NOMO-1 treated with dmso at 0.1 percent for 144 hours (cell line): ENCODE data around the gene FAM20A.

Source experiments
- DNase-seq: peaks from one replicate; lab custom pipeline; 2025; ENCODE audit not compliant: unreplicated experiment; lab: John Stamatoyannopoulos, UW

The FAM20A gene

DNA sequence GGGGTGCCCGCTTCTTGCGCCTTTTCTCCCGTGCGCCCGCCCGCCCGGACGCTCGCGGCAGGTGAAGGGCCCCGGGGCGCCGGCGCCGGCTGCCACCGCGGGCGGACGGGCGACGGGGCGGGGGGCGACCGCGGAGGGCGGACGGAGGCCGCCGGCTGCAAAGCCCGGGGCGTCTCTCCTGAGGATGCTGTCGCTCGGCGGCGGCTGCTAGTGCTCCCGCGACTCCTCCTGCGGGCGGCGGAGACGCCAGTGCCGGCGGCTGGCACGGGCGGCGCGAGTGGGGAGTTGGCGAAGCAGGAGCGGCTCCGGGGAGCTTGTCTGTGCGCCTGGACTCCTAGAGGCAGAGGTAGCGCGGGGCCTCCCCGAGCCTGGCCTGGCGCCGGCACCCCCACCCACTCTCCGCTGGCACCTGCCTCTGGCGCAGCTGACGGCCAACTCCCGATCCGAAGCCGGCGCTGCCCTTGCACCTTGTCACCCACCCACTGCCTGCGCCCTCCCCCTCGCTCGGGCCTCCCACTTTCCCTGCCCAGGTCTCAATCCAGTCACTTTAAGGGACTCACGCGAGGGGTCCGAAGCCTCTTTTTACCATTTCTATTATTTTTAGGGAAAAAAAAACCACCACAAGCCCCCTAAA, at the start of gene FAM20A:
TSS of gene FAM20A (minus strand) at position 437 of the 634 bp plus-strand sequence. CDS start 701 bp downstream, outside the sequence.
- DNase-seq = no peak

- no peak for DNase-seq
These were observed 48.2 kb upstream of the FAM20A start for GRCh38 chr17:68649324-68649723.

GRCh38 chr17:68646626-68647526, 45.7 kb upstream of the FAM20A start:
- no peak for DNase-seq

DNA sequence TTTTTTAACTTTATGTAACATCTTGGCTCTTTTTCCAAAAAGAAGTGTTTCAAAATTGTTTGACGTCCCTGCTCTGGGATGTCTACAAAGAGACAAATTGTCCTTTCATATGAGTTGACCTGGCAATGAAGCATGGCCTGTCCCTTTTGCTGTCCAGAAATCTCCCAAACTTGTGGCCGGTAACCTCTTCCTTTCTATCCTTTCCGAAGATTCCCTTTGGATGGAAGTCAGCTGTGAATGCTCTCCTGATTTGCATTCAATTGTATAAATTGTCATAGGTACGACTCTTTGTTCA, 40.9 kb upstream of the FAM20A start:
- DNase-seq = no peak

GRCh38 chr17:68641276-68642117, 40.3 kb upstream of the FAM20A start:
- no peak for DNase-seq

DNA sequence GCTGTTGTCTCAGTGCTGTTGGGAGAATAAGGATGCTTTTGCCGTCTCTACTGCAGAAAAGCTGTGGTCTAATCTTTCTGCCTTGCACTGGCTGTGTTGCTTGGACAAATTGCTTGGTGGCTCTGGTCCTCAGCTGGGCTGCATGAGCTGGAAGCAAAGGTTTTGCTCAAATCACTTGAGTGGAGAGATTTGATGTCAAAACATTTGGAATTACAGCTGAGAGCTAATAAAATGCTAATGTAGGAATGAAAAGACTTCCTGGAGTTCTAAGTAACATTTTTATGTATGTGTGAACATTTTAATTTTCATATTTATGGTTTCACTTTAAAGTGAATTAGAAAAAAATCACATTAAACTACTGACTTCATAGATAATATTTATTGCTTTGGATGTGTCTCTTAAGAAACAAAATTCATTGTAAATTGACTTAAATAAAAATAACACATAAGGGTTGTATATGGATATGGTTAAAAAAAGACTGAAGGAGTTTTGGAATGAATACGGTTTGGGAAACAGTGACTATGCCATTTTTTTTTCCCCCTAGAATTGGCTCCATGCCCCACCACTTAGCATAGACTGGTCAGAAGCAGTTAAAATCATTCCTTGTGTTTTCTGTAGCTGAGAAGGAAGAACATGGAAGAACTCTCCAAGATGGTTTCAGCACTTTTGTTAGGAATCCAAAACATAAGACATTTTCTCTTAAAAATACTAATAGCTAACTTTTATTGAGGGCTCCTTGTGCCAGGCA, 39.2 kb upstream of the FAM20A start:
- no peak for DNase-seq

GRCh38 chr17:68634345-68634876, 33.2 kb upstream of the FAM20A start:
- no peak for DNase-seq

- no peak for DNase-seq
These were observed 27.4 kb upstream of the FAM20A start for GRCh38 chr17:68628576-68628957.

GRCh38 chr17:68627956-68628575, 26.9 kb upstream of the FAM20A start:
- DNase-seq = no peak

DNA sequence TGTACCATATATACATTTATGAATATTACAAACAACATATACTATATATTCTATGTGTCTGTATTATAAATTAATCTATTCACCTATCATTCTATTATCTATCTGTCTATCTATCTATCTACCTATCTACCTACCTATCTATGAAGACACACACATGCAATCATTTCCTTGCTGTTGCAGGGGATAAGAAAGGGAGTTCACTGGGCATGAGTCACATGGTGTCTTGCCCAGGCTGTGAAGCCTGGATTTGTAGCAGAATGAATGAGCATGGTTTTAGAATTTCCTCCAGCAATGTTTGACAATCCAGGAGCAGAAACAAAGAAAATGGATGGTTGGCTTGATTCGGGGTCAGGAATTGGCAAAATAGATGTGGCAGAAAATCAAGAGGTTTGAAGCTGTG, 23.2 kb upstream of the FAM20A start:
- DNase-seq = no peak

- no peak for DNase-seq
These were observed 22.6 kb upstream of the FAM20A start for GRCh38 chr17:68623811-68624210.

DNA sequence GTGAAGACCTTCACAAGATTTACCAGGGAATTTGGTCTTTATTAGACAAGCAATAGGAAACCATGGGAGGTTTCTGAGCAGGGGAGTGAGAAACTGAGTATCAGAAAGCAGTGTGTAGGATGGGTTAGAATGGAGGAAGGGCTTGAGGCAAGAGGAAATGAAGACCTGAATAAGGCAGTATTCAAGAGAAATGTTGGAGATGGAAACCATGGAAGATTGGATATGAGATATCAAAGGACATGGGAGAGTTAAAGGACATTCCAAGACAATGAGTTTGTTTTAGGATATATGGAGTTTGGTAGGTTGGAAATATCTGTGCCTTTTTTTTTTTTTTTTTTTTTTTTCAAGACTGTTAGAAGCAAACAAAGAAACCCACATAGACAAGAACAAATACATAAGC, 21.3 kb upstream of the FAM20A start:
- DNase-seq = no peak

- no peak for DNase-seq
These were observed 19.9 kb upstream of the FAM20A start for GRCh38 chr17:68621065-68621464.

- no peak for DNase-seq
These were observed 15.2 kb upstream of the FAM20A start for GRCh38 chr17:68616334-68616733.

- no peak for DNase-seq
These were observed 13.6 kb upstream of the FAM20A start for GRCh38 chr17:68614718-68615117.

- peak; percentile 66 for DNase-seq
These were observed 12.7 kb upstream of the FAM20A start for GRCh38 chr17:68613739-68614298.

DNA sequence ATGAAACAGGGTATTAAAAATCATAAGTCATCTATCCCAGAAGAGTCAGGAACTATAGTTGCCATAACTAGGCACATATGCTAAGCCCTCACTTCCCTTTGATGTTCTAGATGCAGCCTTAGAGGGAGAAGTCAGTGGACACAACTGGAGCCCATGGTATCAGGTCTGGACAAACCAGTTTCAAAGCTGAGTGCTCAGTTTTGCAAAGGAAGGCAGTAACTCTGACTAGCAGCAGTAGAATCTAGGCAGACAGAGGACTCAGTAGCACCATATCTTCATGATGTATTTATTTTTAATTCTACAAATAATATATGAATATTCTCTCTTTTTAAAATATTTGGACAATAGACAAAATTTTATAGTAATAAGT, 11.7 kb upstream of the FAM20A start:
- no peak for DNase-seq

- no peak for DNase-seq
These were observed 11.2 kb upstream of the FAM20A start for GRCh38 chr17:68612209-68612922.
